NB4 (cell line): ENCODE measurements around the gene FAM162B.

Source experiments
- DNase-seq: peaks from one replicate; pipeline ENCODE4 v3.0.0; 2010; ENCODE audit warnings: low read depth
- H3K4me3 ChIP-seq: one replicate; pipeline ENCODE4 v1.5.1; 2011; ENCODE audit warnings: mild to moderate bottlenecking, low read depth, low read length, moderate library complexity
- CTCF ChIP-seq: IDR thresholded peaks from one replicate; pipeline ENCODE4 v1.5.1; 2012; ENCODE audit warnings: low read depth, low read length
- MYC ChIP-seq: IDR thresholded peaks from 2 replicates; pipeline ENCODE4 v1.6.1; 2011; ENCODE audit warnings: low read depth, low read length
- POLR2A ChIP-seq: IDR thresholded peaks from 2 replicates; pipeline ENCODE4 v1.6.1; 2011; ENCODE audit warnings: mild to moderate bottlenecking; ENCODE audit not compliant: insufficient read length; ENCODE audit errors: extremely low read depth
- TF ChIP-seq, protein P1 (sequence below): IDR thresholded peaks from 2 replicates; pipeline ENCODE4 v1.6.1; 2011; ENCODE audit warnings: low read depth, low read length

Gene FAM162B

GRCh38 chr6:116766506-116767176, 1.1 kb upstream of the FAM162B start:
- TF ChIP-seq, protein P1, sequence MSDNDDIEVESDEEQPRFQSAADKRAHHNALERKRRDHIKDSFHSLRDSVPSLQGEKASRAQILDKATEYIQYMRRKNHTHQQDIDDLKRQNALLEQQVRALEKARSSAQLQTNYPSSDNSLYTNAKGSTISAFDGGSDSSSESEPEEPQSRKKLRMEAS = no peak
- TF ChIP-seq POLR2A = no peak
- TF ChIP-seq MYC = no peak
- H3K4me3 ChIP-seq = no peak overlapping the region
- no peak for DNase-seq

- TF ChIP-seq, protein P1 = no peak
- TF ChIP-seq CTCF = no peak
- no peak for TF ChIP-seq POLR2A
- no peak for TF ChIP-seq MYC
- no peak for DNase-seq
- no peak overlapping the region for H3K4me3 ChIP-seq
These were observed 924 bp downstream of the FAM162B start for GRCh38 chr6:116764629-116764960.

- H3K4me3 ChIP-seq = no peak overlapping the region
- DNase-seq = no peak
- TF ChIP-seq MYC (no peak), POLR2A (no peak), CTCF (no peak)
- TF ChIP-seq, protein P1 = no peak
These were observed 1.5 kb downstream of the FAM162B start for GRCh38 chr6:116763906-116764628.

DNA sequence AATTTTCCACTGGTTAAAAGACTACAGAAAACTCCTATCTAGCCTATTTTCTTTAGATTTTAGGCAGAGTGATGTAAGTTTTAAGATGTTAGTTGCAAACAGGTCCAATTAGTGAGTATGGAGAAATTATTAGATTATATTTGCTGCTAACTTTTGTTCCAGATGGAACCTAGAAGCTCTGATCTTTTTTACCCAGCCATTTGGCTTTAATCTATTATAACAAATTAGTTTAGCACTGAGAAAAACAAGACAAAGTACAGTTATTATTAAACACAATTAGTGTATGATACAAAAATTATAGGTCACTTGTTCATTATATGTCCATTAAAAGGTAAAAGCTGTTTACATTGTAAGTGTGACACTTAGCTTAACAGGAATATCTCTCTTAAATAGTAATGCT, 2.5 kb downstream of the FAM162B start:
- TF ChIP-seq, protein P1 = no peak
- TF ChIP-seq CTCF (no peak), MYC (no peak), POLR2A (no peak)
- no peak for DNase-seq
- H3K4me3 ChIP-seq = no peak overlapping the region

DNA sequence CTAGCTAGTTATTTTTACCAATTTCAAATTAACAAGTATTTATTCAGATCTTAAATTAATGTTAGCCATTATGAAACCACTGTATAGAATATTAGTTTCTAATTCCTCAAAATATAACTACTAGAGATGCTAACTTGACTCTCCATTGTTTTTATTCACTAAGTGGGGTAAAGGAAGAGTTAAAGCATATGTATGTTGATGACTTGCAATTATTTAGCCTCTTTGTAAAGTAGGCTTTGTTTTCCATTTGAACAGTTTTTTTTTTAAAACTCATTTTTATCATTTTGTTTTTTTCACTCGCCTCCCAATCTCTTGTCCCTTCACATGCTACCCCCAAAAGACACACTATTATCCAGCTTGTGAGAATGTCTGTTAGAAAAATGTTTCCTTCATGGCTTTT, 3.3 kb downstream of the FAM162B start:
- no peak for DNase-seq
- TF ChIP-seq MYC (no peak), POLR2A (no peak), CTCF (no peak)
- TF ChIP-seq, protein P1 = no peak
- no peak overlapping the region for H3K4me3 ChIP-seq

DNA sequence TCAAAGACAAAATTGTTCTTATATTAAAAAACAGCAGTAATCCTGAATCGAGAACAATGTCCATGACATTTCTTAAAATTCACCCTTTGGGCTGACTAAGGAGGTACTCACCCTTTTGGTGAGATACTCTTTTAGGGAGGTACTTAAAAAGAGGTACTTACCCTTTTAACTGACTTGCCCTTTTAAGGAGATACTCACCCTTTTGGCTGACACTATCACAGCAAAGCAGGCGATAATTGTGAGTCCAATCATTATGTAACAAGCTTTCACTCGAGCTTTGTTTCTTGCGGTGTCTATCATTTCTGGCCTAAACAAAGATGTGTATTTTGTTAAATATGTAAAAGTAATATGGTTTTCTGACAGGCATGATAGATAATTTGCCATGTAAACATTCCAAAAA, 3.7 kb downstream of the FAM162B start:
- no peak for DNase-seq
- TF ChIP-seq CTCF (no peak), POLR2A (no peak)
- TF ChIP-seq, protein P1 = no peak
- no peak overlapping the region for H3K4me3 ChIP-seq
